Endodermal cell (in vitro differentiated cells): ENCODE measurements around the gene OSGIN1. TPM values are rescaled to one million over a fixed set of nuclear protein-coding genes. Genes with fewer than 3 reads are reported as not detected.

Source experiments
- DNase-seq: peaks from one replicate; pipeline ENCODE4 v3.0.0-alpha.2; 2017
- H3K27ac ChIP-seq: 2 replicates; pipeline ENCODE4 v1.5.1; 2013; ENCODE audit warnings: mild to moderate bottlenecking, low read depth, low read length, moderate library complexity
- H3K27me3 ChIP-seq: 2 replicates; pipeline ENCODE4 v1.6.1; 2013; ENCODE audit warnings: mild to moderate bottlenecking, low read length, moderate library complexity; ENCODE audit not compliant: insufficient read depth, control insufficient read depth, poor library complexity, severe bottlenecking
- H3K36me3 ChIP-seq: 2 replicates; pipeline ENCODE4 v1.7.0; 2013; ENCODE audit warnings: mild to moderate bottlenecking, low read length, moderate library complexity; ENCODE audit not compliant: control insufficient read depth, insufficient read depth
- H3K4me1 ChIP-seq: one replicate; pipeline ENCODE4 v1.7.0; 2013; ENCODE audit warnings: low read length; ENCODE audit not compliant: control insufficient read depth, insufficient read depth
- H3K4me3 ChIP-seq: 2 replicates; pipeline ENCODE4 v1.5.1; 2013; ENCODE audit warnings: mild to moderate bottlenecking, low read length, moderate library complexity
- H3K9ac ChIP-seq: 2 replicates; pipeline ENCODE4 v1.6.1; 2013; ENCODE audit warnings: mild to moderate bottlenecking, low read length, moderate library complexity; ENCODE audit not compliant: poor library complexity, severe bottlenecking; ENCODE audit errors: extremely low read depth
- H3K9me3 ChIP-seq: 2 replicates; pipeline ENCODE4 v1.6.1; 2013; ENCODE audit warnings: mild to moderate bottlenecking, low read length, moderate library complexity; ENCODE audit not compliant: control insufficient read depth
- H3K27ac Mint-ChIP-seq: 2 replicates; pipeline ENCODE4 v1.8.0; 2020; ENCODE audit warnings: mixed read lengths
- H3K27me3 Mint-ChIP-seq: 2 replicates; pipeline ENCODE4 v1.8.0; 2021; ENCODE audit warnings: mild to moderate bottlenecking, mixed read lengths; ENCODE audit not compliant: insufficient read depth
- H3K36me3 Mint-ChIP-seq: 2 replicates; pipeline ENCODE4 v1.8.0; 2020; ENCODE audit warnings: low read depth, mixed read lengths
- H3K4me1 Mint-ChIP-seq: 2 replicates; pipeline ENCODE4 v1.8.0; 2020; ENCODE audit warnings: mixed read lengths
- H3K4me3 Mint-ChIP-seq: 2 replicates; pipeline ENCODE4 v1.8.0; 2020; ENCODE audit warnings: mild to moderate bottlenecking, moderate library complexity, mixed read lengths
- H3K9me3 Mint-ChIP-seq: 2 replicates; pipeline ENCODE4 v1.8.0; 2020; ENCODE audit warnings: mild to moderate bottlenecking, mixed read lengths
- WGBS, 2 experiments: methylation state at CpG; one replicate each; pipeline versions ENCODE4 v1.1.5 to v1.1.7; 2013; ENCODE audit warnings: missing lambda C conversion rate in 2 of 2, mixed read lengths in 1 of 2; ENCODE audit not compliant: insufficient coverage in 1 of 2, insufficient read length in 1 of 2; 5-methylcytosine and 5-hydroxymethylcytosine counted together
- total RNA-seq, 2 donors: library from RNA; stranded (reverse); fragmentation: NEBNext Ultra II Directional in 1 of 2; extraction: Animal tissue kit (Norgen Biotek cat#: 25700) in 1 of 2; gene quantifications; 2 replicates in 1 of 2; 3 replicates in 1 of 2; pipeline ENCODE4 v1.2.1, GENCODE V29; 2021
- TF ChIP-seq, protein P1 (sequence below): fragments of 200-600 bp; sonication (generic); conservative IDR thresholded peaks from 2 replicates; pipeline ENCODE4 v1.5.0; 2021; ENCODE audit warnings: antibody characterized with exemption, mild to moderate bottlenecking

Gene OSGIN1
- total RNA-seq, 2 donors from 2014 or later = 1.6 to 2.7 TPM

DNA sequence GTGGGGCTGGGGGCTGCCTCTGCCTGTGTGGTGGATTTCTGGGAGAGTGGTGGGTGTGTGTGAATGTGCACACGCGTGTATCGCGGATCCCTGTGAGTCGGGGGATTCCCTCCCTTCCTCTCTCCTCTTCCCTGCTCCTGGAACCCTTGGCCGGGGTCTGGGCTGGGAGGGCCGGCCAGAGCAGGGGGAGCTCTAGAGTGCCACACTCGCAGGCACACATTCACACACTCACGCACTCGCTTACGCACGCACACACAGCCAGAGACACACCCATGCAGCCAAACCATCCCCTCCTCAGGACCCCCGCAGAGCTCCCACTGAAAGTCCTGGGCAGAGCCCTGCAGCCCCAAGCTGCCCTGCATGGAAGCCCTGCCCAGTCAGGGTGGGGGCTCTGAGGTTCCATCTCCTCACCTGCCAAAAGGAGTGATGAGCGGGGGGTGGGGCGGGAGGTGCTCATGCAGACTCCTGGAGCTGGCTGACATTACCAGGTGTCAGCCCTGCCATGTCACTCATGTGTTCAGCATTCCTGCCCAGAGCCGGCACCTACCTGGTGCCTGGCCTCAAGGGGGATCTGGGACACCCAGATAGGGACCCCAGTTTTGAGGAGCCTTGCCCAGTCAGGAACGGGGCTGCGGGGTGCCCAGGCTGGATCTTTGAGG lies 16.9 kb downstream of the OSGIN1 start:
- Mint-ChIP-seq H3K27ac (no peak overlapping the region), H3K36me3 (no peaks in the 10 kb centered on the region), H3K27me3 (peaks cover 20% of the 10 kb centered on the region), H3K9me3 (no peaks in the 10 kb centered on the region), H3K4me3 (peak overlapping the region; percentile 59), H3K4me1 (no peaks in the 10 kb centered on the region)
- WGBS, 2 experiments = 70 to 82% methylated on average over 3 to 18 of the region's 18 CpGs
- no peak for DNase-seq
- Histone ChIP-seq H3K9me3 (no peaks in the 10 kb centered on the region), H3K36me3 (no peaks in the 10 kb centered on the region), H3K9ac (no peak overlapping the region), H3K4me1 (no peaks in the 10 kb centered on the region), H3K27ac (no peak overlapping the region), H3K27me3 (peaks cover 13% of the 10 kb centered on the region), H3K4me3 (no peak overlapping the region)
- TF ChIP-seq, protein P1, sequence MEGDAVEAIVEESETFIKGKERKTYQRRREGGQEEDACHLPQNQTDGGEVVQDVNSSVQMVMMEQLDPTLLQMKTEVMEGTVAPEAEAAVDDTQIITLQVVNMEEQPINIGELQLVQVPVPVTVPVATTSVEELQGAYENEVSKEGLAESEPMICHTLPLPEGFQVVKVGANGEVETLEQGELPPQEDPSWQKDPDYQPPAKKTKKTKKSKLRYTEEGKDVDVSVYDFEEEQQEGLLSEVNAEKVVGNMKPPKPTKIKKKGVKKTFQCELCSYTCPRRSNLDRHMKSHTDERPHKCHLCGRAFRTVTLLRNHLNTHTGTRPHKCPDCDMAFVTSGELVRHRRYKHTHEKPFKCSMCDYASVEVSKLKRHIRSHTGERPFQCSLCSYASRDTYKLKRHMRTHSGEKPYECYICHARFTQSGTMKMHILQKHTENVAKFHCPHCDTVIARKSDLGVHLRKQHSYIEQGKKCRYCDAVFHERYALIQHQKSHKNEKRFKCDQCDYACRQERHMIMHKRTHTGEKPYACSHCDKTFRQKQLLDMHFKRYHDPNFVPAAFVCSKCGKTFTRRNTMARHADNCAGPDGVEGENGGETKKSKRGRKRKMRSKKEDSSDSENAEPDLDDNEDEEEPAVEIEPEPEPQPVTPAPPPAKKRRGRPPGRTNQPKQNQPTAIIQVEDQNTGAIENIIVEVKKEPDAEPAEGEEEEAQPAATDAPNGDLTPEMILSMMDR = no peak

DNA sequence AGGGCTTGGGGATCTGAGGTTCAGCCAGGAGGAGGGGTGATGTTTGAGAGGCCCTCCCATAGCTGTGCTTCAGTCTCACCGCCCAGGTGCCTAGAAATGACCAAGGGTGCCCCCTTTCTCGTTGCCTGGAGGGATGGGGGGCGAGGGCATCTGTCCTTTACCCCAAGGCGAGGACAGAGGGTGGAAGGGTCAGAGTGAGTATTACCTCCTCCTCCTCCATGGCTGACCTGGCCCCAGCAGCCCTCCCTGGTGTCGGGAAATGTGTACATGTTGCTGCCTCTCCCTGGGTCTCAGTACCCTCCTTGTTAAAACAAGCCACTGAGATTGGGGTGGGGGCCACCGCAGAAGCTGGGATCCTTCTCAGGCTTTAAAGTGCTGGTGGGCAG lies 17.4 kb downstream of the OSGIN1 start:
- H3K27me3 ChIP-seq = peaks cover 13% of the 10 kb centered on the region
- no peaks in the 10 kb centered on the region for H3K9me3 ChIP-seq
- Mint-ChIP-seq H3K27me3 (peaks cover 20% of the 10 kb centered on the region), H3K36me3 (no peaks in the 10 kb centered on the region), H3K27ac (no peak overlapping the region), H3K4me1 (no peaks in the 10 kb centered on the region), H3K9me3 (no peaks in the 10 kb centered on the region), H3K4me3 (no peak overlapping the region)
- TF ChIP-seq, protein P1 = no peak
- H3K4me3 ChIP-seq = no peak overlapping the region
- WGBS, 2 experiments = 89 to 92% methylated on average over 3 to 6 of the region's 6 CpGs
- no peak for DNase-seq
- no peaks in the 10 kb centered on the region for H3K4me1 ChIP-seq
- H3K36me3 ChIP-seq = no peaks in the 10 kb centered on the region
- H3K9ac ChIP-seq = no peak overlapping the region
- H3K27ac ChIP-seq = no peak overlapping the region

DNA sequence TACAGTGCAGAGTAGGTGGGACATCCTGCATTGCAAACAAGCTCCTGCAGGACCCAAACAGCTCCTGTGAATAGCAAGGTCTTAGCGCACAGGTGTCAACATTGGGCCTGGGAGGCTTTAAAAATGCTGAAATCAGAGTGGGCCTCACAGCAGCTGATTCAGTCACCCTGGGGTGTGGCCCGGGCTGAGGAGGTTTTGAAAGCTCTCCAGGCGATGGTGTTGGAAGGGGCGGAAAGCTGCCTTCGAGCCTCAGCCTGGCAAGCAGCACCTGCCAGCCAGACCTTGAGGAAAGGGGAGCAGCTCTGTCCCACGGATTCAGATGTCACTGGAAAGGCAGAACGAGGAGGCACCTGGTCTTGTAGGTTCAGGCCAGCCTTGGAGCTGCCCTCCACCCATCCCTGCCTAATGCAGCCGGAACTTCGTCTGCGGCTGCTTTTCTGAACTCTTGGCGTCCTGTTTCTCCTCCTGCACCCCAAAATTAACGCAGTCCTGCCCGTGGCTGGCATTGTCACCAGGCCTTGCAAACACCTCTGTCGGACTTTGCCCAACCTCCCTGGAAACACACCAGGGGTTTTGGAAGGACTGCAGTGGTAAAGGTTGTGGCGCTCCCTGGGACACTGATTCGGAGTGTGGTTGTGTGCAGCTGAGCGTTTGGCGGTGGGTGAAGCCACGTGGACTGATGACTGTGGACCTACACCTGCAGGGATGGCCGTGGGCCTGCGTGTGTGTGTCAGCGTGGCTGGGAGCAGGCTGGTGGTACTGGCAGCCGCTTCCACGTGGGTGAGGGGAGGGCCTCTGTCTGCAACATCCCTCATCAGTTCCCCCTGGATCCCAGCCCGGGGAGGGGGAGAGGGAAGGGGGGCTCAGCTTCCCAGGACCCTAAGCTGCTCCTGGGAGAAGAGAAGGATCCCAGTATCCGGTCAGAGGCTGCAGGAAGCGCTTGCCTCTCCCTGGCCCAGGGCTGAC lies 18.4 kb downstream of the OSGIN1 start:
- no peaks in the 10 kb centered on the region for H3K4me1 Mint-ChIP-seq
- TF ChIP-seq, protein P1 = no peak
- Histone ChIP-seq H3K4me1 (no peaks in the 10 kb centered on the region), H3K9me3 (no peaks in the 10 kb centered on the region), H3K27me3 (peaks cover 13% of the 10 kb centered on the region), H3K9ac (no peak overlapping the region), H3K36me3 (no peaks in the 10 kb centered on the region), H3K4me3 (no peak overlapping the region), H3K27ac (no peak overlapping the region)
- peaks cover 20% of the 10 kb centered on the region for H3K27me3 Mint-ChIP-seq
- H3K36me3 Mint-ChIP-seq = no peaks in the 10 kb centered on the region
- no peak for DNase-seq
- H3K27ac Mint-ChIP-seq = no peak overlapping the region
- H3K4me3 Mint-ChIP-seq = no peak overlapping the region
- H3K9me3 Mint-ChIP-seq = no peaks in the 10 kb centered on the region
- WGBS, 2 experiments = 90 to 94% methylated on average over 23 to 27 of the region's 27 CpGs
